ACHN (cell line): ENCODE measurements around the gene FYB1.
A peak's percentile ranks its signal among the peaks of the same experiment; 100 is the strongest.
"Not testable (repeated sequence)": the region's sequence is repeated elsewhere in the genome, so short reads cannot be mapped to it uniquely, and the experiment has no call there.

ENCODE experiments used
- DNase-seq: peaks from one replicate; pipeline ENCODE4 v3.0.0-alpha.2; 2015
- in situ Hi-C: cut with HindIII; loops from 2 replicates; pipeline ENCODE4 v1.10.0; 2017; ENCODE audit warnings: low sequenced_read_pairs, low pct_ligation_motif_present, low pct_unique_long_range_greater_than_20kb

Gene FYB1

GRCh38 chr5:39219437-39219836, at the start of gene FYB1:
Gene FYB1, minus strand, starts transcription at chr5:39219563. Its CDS starts 16,603 bp downstream, at chr5:39202960.
- no peak for DNase-seq
- in situ Hi-C loops = no loop called here

DNA sequence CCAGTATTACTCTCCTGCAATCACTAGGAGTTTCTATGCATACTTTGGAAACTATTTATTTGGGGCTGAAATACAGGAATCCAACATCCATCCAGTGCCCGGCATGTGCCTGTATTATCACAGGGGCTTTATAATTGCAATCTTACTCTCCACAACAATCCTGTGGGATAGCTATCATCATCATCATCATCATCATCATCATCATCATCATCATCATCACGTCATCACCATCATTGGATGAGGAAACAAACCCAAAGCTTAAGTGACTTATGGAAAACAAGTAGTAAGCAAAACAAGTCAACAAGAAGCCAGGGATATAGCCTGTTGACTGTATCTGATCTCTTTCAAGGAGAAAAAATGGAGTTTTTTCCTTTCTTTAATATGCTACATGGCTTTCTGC, 47.8 kb upstream of the FYB1 start:
- in situ Hi-C loops = no loop called here
- DNase-seq = no peak

DNA sequence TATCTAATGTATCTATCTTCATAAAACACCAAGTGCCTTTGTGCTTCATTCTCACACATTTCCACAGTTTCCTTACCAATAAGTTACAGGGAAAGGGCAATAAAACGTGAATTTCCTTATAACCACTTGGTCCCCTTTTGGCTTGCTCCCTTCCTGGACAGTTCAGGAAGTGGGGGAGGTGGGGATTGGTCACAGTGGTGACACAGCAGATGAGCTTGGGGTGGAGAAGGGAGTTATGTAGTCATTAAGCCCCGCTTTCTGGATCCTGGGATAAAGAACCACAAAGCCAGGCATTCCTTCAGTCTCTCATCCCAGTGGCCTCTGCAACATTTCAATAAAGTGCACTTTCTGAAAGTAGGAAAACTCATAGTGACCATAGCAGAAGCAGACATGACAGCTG, 47.1 kb upstream of the FYB1 start:
- in situ Hi-C loops = no loop called here
- DNase-seq = no peak

GRCh38 chr5:39264528-39264927, 45.2 kb upstream of the FYB1 start:
- in situ Hi-C loops = no loop called here
- no peak for DNase-seq

- in situ Hi-C loops = no loop called here
- DNase-seq = no peak
Observed at GRCh38 chr5:39262981-39263380, 43.6 kb upstream of the FYB1 start.

GRCh38 chr5:39260095-39260494, 40.7 kb upstream of the FYB1 start:
- no peak for DNase-seq
- in situ Hi-C loops = no loop called here

- in situ Hi-C loops = no loop called here
- DNase-seq = no peak
Observed at GRCh38 chr5:39257554-39257953, 38.2 kb upstream of the FYB1 start.

DNA sequence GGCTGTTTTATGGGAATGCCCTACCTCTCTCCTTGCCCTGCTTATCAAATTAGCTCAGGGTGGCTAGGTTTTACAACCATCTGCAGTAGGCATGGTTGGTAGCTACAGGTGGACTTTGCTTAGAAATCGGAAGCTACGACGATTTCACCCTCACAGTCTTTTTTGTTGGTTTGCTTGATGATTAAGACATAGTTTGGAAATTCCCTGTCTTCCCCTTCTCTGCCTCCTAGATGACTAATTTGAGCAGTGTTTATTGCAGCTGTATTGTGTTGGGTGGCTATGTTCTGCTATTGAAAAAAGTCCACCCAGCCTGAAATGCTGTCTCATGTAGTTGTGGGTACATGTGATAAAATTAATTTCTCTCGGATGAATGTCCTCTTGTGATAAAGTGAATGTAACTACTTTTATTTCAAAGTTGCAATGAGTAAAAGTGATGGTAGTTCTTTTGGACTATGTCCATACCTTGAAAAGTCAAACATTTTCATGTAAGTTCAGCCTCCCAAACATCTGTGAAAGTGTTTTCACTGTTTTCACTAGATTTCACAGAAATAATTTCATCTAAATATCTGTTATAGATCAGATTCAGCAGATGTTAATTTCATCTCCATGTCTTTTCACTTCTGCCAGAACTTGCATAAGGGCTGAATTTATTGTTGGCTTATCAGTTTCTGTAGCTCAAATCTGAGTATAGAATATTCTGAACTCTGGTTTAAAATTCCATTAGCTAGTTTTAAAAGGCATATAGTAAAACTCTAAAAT, 37.3 kb upstream of the FYB1 start:
- in situ Hi-C loops = no loop called here
- peak; percentile 49 for DNase-seq

DNA sequence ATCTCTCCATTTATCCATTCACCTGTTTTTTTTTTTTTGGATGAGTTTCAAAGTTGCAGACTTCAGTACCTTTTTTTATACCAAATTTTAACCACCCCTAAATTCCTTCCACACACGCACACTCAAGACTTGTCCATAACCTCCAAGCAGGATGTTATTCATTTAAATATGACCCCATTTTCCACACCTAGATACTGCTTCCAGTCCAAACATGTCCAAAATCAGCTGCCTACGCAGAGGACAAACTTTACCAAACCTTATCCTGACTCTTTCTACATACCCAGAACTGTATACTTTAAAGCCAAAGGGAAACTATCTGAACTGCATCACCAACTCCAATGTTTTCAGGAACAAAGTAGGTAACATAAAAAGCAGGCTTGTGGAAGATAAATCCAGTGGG, 36.0 kb upstream of the FYB1 start:
- no peak for DNase-seq
- in situ Hi-C loops = no loop called here

- in situ Hi-C loops = no loop called here
- no peak for DNase-seq
Observed at GRCh38 chr5:39254671-39255070, 35.3 kb upstream of the FYB1 start.

DNA sequence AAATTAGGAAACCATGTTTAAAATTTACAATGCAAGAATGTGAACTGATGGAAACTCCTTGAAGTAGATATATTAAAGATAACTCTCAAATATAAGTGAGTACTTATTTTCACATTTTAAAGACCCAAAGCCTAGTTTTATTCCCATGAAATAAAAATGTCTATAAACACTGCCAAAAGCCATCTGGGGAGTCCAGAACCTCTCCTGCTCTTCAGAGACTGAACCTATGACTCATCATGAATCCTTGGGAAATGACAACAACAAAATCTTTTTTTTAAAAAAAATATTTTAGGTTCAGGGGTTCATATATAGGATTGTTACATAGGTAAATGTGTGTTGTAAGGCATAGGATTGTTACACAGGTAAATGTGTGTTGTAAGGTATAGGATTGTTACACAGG, 33.8 kb upstream of the FYB1 start:
- DNase-seq = no peak
- in situ Hi-C loops = no loop called here

DNA sequence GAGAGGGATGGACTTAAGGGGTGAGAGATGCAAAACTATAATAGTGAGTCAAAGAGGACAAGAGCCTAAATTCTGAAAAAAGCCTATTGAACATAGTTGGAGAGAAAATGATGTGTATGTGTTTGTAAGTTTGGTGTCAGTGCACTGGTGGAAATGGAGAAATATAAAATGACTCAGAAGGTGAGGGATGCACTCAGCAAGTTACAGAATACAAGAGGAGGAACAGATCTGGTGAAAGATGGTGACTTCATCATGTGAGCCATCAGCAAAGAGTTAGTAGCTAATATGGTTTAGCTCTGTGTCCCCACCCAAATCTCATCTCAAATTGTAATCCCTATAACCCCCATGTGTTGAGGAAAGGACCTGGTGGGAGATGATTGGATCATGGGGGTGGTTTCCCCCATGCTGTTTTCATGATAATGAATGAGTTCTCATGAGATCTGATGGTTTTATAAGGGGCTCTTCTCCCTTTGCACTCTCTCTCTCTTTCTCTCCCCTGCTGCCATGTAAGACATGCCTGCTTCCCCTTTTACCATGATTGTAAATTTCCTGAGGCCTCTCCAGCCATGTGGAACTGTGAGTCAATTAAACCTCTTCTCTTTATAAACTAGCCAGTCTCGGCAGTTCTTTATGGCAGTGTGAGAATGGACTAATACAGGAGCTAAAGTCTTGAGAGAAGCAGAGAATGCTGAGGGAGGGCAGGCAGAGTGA, 30.4 kb upstream of the FYB1 start:
- no peak for DNase-seq
- in situ Hi-C loops = no loop called here

GRCh38 chr5:39249069-39249468, 29.7 kb upstream of the FYB1 start:
- in situ Hi-C loops = no loop called here
- DNase-seq = no peak

GRCh38 chr5:39240750-39241149, 21.4 kb upstream of the FYB1 start:
- no peak for DNase-seq
- in situ Hi-C loops = no loop called here

- DNase-seq = no peak
- in situ Hi-C loops = no loop called here
Observed at GRCh38 chr5:39238366-39239105, 19.2 kb upstream of the FYB1 start.

DNA sequence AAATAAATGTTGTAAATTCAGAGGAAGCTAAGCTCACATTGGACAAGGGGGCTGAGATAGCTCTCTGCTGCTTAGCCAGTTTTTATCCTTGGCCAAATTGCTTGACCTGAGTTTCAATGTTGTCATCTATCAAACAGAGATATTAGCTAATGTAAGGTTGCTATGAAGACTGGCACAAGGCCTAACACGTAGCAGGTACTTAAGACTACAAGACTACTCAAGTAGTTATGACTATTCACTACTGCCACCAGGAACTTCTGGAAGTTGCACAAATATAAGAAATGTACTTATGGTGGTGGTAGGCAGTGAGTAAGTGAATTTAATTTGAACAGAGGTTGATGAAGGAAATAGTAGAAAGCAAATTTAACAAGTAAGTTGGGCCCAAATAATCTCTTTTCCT, 17.4 kb upstream of the FYB1 start:
- DNase-seq = no peak
- in situ Hi-C loops = no loop called here

GRCh38 chr5:39235648-39236047, 16.3 kb upstream of the FYB1 start:
- in situ Hi-C loops = no loop called here
- no peak for DNase-seq

DNA sequence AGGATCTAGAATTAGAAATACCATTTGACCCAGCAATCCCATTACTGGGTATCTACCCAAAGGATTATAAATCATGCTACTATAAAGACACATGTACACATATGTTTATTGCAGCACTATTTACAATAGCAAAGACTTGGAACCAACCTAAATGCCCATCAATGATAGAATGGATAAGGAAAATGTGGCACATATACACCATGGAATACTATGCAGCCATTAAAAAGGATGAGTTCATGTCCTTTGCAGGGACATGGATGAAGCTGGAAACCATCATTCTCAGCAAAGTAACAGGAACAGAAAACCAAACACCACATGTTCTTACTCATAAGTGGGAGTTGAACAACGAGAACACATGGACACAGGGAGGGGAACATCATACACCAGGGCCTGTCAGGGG, 15.1 kb upstream of the FYB1 start:
- DNase-seq, in situ Hi-C loops: not testable (repeated sequence)

- no peak for DNase-seq
- in situ Hi-C loops = no loop called here
Observed at GRCh38 chr5:39233783-39234182, 14.4 kb upstream of the FYB1 start.
